GM12872 (cell line): ENCODE measurements around the gene LRRC28.

Source experiments
- CTCF ChIP-seq: IDR thresholded peaks from 3 replicates; pipeline ENCODE4 v1.5.1; 2011; ENCODE audit warnings: low read depth, mild to moderate bottlenecking, low read length, moderate library complexity; ENCODE audit not compliant: insufficient read depth

LRRC28 gene

GRCh38 chr15:99343881-99344551, 92.7 kb downstream of the LRRC28 start:
- TF ChIP-seq CTCF = peak; percentile 58

GRCh38 chr15:99344639-99345038, 93.4 kb downstream of the LRRC28 start:
- no peak for TF ChIP-seq CTCF

DNA sequence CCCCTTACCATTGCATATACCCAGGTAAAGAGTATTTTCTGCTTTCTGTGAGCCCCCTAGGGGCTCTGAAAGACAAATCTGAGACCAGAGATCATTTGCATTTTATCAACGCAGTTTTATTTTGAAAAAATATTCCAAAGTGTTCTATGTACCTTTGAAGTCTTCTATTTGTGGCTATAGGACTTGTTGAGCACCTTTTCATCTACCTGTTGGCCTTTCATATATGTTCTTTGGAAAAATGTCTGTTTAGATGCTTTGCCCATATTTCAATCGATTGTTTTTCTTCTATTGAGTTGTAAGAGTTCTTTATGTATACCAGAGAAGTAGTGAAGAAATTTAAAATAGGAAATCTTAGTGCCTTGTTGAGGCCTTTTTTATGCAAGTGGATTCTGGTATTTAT, 94.0 kb downstream of the LRRC28 start:
- no peak for TF ChIP-seq CTCF

DNA sequence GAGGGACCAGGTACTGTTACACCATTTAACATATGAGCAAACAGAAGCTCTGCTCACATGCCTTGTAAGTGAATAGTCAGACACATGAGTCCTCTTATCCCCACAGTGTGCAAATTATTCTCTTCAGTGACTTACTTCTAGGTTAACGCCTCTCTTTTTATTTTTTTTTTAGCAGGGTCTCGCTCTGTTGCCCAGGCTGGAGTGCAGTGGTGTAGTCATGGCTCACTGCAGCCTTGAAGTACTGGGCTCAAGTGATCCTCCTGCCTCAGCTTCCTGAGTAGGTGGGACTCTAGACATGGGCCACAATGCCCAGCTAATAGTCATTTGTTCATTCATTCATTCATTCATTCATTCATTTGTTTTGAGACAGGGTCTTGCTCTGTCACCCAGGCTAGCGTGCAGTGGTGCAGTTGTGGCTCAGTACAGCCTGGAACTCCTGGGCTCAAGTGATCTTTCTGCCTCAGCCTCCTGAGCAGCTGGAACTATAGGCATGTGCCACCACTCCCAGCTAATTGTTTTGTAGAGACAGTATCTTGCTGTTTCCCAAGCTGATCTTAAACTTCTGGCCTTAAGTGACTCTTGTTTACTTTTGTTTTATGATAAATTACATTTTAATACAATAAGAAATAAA, 94.7 kb downstream of the LRRC28 start:
- TF ChIP-seq CTCF = no peak

DNA sequence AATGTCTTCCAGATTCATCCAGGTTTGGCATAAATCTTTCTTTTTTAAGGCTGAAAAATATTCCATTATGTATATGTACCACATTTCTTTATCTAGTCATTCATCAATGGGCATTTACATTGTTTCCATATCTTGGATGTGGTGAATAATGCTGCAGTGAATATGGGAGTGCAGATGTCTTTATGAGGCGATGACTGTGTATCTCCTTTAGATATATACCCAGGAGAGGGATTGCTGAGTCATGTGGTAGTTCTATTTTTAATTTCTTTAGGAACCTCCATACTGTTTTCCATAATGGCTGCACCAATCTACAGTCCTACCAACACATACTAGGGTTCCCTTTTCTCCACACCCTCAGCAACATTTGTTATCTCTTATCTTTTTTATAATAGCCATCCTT, 96.3 kb downstream of the LRRC28 start:
- no peak for TF ChIP-seq CTCF

GRCh38 chr15:99348412-99348811, 97.1 kb downstream of the LRRC28 start:
- TF ChIP-seq CTCF = no peak

DNA sequence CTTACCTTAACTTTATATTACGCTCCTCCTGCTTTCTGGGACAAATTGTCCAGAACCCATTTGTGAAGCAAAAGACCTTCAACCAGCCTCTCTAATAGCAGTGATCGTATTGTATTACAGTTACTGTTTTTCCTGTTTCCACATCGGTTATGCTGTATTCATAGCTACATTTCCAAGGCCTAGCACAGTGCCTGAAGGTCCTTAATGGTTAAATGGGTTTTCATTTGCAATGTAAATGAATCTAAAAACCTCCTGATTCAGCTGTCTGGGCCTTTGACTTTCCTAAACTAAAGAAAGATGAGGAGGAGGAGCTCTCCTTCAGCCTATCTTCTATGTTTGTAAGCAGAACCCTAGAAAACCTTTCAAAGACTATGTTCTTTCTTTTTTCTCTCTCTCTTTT, 99.1 kb downstream of the LRRC28 start:
- TF ChIP-seq CTCF = no peak
